ENCODE results near the gene ARHGAP42.

DNA sequence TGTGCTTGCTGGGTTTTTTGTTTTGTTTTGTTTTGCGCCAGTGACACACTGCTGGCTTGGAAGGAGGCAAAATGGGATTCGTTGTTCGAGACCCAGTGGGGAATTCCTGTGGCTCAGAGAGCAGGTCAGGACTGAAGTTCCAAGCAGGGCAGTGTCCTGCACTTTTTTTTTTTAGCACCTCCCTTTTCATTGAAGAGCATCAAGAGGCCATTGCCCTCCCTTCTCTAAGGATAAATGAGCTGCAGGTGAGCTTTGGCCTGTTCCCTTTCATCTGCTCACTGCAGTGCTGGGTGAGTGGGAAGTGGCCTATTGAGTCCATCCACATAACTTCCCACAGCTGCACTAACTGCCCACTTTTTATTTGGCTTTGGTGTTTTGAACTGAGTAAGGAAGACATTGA lies 87.8 kb downstream of the ARHGAP42 start:
- no peak for TF ChIP-seq ZNF354B (CRISPR knock-in tag; IDR thresholded peaks at IDR 0.05)
- TF ChIP-seq ZNF510 (CRISPR knock-in tag; IDR thresholded peaks at IDR 0.05; ENCODE audit: low read depth), result no peak
- no peak for TF ChIP-seq IRF2 (CRISPR knock-in tag; IDR thresholded peaks at IDR 0.05)
- TF ChIP-seq, protein P1, sequence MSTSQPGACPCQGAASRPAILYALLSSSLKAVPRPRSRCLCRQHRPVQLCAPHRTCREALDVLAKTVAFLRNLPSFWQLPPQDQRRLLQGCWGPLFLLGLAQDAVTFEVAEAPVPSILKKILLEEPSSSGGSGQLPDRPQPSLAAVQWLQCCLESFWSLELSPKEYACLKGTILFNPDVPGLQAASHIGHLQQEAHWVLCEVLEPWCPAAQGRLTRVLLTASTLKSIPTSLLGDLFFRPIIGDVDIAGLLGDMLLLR (CRISPR knock-in tag; IDR thresholded peaks at IDR 0.05), result no peak
- no peak for TF ChIP-seq POLR2G (IDR thresholded peaks at IDR 0.05; ENCODE audit: low read depth, low read length)
- no peak for TF ChIP-seq CREB1 (IDR thresholded peaks at IDR 0.05)
- TF ChIP-seq CREB1 (CRISPR knock-in tag; IDR thresholded peaks at IDR 0.05), result no peak
- no peak for TF ChIP-seq CHCHD3 (CRISPR knock-in tag; IDR thresholded peaks at IDR 0.05)
- no peak for TF ChIP-seq ZNF30 (CRISPR knock-in tag; IDR thresholded peaks at IDR 0.05)

All from HepG2 (cell line).